NCI-H748 treated with DMSO at 0.1 percent for 48 hours (cell line): ENCODE measurements around the gene ORC6.
"Not testable (repeated sequence)": the region's sequence is repeated elsewhere in the genome, so short reads cannot be mapped to it uniquely, and the experiment has no call there.

Experiments used
- DNase-seq: peaks from one replicate; lab custom pipeline; 2025; lab: John Stamatoyannopoulos, UW

ORC6 gene, protein sequence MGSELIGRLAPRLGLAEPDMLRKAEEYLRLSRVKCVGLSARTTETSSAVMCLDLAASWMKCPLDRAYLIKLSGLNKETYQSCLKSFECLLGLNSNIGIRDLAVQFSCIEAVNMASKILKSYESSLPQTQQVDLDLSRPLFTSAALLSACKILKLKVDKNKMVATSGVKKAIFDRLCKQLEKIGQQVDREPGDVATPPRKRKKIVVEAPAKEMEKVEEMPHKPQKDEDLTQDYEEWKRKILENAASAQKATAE

DNA sequence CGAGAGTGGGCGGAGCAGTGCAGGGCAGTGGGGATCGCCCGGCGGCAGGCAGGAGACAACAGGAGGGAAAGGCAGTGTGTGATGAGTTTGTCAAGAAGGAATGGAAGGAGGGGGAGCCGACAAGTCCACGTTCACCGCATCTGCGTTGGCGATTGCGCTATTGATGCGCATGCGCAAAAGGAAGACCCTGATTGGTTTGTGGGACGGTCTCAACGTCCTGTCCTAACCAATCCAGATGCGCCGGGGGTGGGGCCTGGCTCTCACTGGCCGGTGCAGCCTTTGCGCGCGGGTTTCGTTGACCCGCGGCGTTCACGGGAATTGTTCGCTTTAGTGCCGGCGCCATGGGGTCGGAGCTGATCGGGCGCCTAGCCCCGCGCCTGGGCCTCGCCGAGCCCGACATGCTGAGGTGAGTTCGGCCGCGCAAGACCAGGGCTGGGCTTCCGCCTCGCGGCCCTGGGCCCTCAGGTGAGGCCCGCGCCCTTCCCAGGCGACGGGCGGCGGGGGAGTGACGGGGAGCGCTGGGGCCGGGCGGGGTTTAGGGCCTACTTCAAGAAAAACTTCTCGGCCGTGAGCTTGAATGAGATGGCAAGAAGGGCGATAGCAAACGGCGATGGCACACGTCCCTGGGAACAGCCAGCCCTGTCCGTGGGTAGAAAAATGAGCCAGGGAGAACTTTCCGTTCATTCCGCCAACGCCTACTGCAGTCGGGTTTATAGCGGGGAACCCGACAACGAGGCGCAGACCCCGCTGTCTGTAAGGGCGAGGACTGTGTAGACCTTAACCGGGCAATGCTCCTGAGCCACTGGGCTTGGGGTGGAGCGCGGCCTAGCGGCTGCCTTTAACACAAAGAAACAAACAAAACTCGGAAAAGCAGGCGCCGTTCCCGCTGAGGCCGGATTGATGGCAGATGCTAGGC lies at the start of gene ORC6:
Gene ORC6 (plus strand): TSS at position 295 of the 916 bp plus-strand sequence. CDS start 47 bp downstream, at position 342.
- peak; percentile 91 for DNase-seq

DNA sequence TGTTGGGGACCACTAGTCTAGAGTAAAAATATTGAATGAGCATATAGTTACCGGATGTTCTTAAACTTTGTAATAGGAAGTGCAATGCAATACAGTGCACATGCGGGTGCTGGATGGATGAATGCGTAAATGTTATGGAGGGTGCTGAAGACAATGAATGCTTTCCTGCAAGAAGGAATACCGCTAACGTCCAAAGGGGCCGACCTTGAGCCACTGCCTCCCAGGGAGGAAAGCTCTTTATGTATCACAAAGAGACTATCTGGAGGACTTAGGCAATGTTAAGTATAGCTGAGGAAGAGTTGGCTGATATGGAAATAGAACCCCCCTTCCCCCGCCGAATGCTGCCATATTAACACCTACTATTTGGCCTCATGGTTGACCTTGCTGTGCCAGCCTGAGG lies 40.8 kb upstream of the ORC6 start:
- no peak for DNase-seq

DNA sequence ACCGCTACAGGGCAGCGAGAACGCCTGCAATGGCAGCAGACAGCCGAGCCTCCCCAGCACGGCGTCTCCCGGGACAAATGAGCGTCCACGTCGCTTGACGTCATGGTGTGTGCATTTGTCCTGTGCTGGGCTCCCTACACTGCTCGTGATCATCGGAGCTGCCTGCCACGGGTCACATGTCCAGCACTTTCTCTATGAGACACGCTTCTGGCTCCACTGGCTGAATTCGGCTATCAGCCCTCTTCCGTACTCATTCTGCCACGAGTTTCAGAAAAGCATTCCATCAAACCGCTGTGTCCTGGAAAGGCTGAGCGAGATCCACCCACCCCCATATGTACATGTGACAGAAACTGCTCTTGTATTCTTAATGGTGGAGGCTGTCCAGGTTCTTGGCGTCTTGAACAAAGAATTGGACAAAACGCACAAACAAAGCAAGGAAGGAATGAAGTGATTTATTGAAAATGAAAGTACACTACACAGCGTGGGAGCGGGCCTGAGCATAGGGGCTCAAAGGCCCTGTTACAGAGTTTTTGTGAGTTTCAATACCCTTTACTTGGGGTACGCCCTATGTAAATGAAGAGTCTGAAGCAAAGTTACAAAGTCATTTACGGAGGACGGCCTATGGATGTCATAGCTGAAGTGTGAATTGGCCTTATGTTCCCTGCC lies 39.7 kb upstream of the ORC6 start:
- no peak for DNase-seq

DNA sequence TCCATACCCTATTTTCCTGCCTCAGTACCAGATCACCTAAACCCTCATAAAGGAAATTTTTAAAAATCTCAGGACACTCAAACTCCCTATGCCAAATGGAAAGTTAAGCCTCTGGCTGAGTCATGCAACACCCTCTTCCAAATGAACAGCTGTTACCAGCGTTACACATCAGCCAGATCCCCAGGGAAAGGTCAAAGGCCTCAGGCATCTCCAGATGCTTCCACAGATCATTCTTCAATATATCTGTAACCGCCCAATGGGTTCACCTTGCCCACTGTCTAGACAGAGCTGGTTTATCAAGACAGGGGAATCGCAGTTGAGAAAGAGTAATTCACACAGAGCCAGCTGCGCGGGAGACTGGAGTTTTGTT lies 39.2 kb upstream of the ORC6 start:
- DNase-seq = no peak

DNA sequence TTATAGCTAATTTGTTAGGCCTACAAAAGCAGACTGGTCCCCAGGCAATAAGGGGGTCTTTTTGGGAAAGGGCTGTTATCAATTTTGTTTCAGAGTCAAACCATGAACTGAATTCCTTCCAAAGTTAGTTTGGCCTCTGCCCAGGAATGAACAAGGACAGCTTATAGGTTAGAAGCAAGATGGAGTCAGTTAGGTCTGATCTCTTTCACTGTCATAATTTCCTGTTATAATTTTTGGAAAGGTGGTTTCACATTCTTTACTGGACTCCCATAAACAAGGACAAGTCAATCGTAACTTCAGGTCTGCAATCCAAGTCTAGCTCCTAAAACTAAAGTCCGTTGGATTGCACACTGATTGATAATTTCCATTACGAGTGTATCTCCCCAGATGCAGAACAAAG lies 38.2 kb upstream of the ORC6 start:
- DNase-seq = no peak

DNA sequence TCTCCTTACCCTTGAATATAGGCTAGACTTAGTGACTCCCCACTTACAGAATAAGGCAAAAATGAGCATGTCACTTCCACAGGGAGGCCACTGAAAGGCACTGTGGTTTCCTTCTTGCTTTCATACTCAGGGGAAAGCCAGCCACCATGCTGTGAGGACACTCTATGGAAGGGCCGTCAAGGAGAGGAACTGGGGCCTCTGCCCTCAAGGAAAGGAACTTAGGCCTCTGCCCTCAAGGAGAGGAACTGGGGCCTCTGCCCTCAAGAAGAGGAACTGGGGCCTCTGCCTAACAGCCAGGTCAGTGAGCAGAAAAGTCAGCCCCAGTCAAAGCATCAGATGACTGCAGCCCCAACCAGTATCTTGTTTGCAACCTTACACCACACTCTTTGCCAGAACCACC lies 30.5 kb upstream of the ORC6 start:
- no peak for DNase-seq

DNA sequence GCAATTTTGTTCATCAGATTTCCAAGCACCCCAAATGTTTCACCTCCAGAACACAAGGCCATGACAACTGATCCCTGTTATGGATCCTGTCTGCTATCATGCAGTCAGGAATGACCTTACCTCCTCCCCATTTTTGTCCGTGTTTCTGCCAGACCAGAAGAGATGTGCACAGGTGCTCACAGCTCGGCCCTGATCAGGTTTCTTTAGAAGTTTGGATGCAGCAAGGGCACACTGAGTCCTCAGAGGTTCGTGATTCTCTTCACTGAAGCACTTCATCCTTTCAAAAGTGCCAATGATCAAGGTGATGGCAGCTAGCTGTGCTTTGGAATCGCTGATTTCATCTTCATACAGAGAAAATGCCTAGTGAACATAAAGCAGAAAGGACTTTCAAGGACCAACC lies 27.3 kb upstream of the ORC6 start:
- no peak for DNase-seq

DNA sequence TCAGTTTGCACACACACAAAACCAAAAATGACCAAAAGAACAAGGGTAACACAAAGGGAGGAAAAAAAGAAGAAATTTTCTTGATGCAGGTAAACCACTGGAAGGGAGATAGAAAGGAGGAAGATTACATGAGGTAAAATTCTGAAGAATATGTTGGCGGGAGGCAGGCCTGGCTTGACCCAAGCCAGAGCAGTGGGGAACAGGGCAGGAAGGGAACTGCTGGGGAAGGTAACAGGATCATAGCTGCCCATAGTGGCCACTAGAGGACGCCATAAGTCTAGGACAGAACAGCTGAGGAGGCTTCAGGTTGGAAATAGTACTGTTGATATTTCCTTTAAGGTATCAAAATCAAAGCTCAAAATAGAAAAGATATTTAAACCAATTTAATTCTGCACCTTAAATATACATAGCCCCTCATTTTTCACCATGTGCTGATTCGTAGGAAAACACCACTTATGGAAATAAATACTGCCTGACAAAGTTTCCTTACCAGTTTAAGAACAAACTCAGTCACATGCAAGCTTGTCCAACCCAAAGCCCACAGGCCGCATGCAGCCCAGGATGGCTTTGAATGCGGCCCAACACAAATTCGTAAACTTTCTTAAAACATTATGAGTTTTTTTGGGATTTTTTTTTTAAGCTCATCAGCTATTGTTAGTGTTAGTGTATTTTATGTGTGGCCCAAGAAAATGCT lies 16.0 kb upstream of the ORC6 start:
- DNase-seq = peak; percentile 46

DNA sequence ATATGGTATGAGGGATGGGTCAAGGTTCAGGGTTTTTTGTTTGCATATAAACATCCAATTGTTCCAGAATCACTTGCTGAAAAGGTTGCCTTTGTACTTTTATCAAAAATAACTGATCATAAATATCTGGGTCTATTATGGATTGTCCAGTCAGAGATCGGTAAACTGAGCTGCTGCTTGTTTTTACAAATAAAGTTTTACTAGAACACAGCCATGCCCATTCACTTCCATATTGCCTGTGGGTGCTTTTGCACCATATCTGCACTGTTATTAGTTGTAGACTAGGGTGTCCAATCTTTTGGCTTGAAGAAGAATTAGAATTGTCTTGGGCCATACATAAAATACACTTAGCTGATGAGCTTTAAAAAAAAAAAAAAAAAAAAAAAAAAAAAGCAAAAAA lies 11.5 kb upstream of the ORC6 start:
- DNase-seq = not testable (repeated sequence)

DNA sequence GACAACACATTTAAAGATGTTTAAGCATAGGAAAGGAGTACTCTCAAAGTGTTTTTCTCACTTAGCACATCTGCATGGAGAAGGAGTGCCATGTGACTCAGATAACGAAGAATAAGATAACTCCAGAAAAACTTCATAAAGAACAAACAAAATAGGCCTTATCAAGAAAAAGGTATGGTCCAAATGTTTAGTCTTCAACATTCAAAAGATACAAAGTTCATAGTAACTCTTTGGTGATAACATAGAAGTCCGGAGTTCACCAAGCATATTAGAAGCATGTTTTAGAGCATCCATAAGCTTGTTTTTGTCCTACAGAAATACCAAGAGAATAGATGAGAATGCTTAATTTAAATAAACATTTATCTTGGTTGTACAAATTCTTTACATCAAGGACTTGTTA lies 7.6 kb upstream of the ORC6 start:
- not testable (repeated sequence) for DNase-seq

DNA sequence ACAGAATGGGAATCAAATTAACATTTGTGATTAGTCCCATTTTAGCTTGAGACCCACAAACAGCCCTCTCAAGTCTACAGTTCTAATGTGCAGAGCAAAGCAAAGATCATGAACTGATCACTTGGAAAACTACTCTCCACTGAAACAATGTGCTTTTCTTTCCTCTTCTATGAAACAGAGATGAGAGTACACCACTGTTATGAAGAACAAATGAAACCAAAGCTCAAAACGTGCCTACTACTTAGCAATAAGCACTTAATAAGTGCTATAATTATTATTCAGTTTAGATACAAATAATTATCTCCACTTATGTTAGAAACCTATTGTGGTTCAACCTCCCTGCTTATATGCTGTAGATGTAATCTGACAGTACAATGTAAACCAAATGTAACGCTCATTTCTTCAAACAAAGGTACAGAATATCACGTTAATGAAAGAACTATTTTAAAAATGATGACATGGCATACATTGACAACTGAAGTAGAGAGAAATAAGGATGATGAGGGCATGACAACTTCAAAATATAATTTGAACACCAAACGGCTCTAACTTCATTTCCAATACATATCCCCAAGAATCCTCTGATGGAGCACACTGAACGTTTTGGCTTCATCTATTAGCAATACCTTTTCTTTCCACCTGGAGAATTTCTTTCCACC lies 2.5 kb upstream of the ORC6 start:
- DNase-seq = no peak

DNA sequence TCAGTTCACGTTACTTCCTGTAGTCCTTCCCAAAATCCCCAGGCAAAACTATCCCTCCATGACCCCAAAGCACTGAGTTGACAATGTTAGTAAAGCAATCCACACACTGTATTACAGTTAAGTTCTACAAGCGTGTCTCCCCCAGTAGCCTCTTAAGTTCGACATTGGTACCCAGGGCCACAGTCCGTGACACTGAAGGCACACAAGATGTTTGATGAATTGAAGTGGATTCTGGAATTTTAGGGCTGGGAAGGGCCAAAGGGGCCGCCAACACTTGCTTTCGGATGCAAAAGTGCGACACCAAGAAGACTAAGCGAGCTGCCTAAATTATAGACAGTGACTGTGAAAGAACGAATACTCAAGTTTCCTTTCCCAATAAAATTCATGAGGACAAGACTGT lies 2.0 kb upstream of the ORC6 start:
- DNase-seq = no peak

DNA sequence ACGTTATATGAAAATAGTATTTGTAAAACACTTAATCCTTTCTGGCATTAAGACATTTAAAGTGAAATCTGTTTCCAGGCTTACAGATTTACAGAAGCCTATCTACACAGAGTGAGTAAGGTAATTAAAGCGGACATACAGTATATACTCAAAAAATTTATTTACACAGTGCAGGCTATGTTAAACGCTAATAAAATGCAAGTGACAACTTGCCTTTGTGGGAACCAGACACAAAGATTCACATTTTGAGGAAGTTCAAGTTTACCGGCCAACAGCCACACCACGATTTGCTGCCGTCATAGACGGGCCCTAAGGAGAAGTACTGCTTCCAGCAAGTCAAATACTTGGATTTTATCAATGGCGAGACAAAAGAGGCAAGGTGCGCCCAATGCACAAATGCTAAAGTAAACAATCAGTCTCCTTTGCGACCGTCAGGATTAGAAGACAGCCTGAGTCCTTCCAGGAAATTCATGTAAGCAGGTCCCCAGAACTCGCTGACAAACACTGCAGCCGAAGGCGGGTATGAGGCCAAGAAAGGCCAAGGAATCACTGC lies 1.3 kb upstream of the ORC6 start:
- peak; percentile 32 for DNase-seq

DNA sequence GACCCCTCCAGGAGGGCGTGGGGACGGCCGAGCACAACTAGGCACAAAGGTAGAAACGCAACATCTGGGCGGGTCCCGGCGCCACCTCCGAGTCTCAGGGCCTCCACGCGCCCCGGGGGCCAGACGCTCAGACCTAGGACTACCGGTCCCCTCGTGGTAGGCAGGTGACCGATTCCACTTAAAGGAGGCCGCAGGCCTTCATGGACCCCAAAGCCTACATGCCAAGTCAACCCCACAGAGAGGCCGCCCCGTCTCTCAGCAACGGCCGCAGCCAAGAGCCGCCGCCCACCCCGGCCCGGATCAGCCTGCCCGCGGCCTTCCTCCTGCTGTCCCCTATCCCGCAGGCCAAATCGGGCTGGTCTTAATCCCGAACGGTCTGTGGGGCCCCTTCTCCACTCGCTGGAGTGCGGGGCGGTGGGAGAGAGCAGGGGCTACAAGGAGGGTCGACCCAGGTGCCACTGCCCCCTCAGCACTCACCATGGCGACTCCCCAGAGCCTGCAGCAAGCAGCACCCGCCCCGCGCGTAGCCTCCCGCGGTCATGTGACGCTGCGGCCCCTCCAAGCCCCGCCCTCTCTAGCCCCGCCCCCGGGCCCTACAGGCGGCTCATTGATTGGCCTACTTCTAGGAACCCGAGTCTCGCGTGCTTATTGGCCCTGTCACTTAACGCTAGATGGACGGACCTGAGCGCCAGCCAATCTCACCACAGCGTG lies 650 bp upstream of the ORC6 start, which contains the start of gene VPS35:
Gene VPS35 (minus strand): TSS at position 525 of the 711 bp plus-strand sequence. CDS start 45 bp downstream, at position 480.
- DNase-seq = peak; percentile 91

DNA sequence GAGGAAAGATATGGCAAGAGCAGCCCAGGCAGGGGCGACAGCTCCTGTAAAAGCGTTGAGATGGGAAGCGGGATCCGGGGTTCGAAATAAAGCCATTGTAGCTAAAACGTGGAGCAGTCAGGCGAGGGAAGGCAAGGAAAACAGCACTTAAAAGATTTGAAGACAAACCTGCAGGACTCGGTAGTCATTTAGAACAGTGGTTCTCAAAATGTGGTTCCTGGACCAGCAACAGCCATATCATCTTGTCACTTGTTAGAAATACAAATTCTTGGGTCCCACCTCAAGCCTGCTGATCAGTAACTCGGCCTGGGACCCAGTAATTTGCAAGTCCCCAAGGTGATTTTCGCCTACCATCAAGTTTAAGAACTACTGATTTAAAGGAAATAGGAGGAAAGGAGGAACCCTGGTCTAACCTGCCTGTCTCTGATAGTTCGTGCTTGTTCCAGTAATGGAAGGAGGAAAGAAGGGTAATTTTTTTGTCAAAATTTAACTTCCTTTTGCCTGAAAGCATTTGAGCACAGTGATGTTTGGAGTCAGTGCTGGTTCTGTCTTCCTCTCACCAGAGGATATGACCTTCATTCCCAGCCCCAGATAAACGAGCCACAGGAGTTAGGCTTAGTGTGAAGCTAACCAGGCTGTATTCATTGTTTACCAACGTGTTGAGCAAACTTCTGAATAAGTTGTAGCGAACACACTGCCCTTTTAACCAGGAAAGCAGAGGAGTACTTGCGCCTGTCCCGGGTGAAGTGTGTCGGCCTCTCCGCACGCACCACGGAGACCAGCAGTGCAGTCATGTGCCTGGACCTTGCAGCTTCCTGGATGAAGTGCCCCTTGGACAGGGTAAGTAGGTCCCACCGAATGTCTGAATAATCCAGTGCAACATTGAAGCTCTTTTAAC lies 1.1 kb downstream of the ORC6 start:
- DNase-seq = no peak

DNA sequence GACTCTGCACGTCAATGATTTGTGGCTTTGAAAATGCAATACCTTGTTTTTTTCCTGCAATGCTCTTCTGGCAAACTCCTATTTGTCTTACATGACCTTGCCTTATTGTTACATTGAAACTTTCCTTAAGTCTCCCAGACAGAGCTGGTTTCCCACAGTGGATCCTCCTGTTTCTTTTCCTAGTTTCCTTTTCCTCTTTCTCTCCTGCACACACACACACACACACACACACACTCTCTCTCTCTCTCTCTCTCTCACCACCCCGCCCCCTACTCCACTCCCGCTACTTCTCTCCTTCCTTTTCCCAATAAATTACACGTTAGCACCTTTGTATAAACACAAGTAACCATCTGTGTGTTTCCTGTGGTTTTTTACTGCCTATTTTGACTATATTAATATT lies 2.3 kb downstream of the ORC6 start:
- no peak for DNase-seq

DNA sequence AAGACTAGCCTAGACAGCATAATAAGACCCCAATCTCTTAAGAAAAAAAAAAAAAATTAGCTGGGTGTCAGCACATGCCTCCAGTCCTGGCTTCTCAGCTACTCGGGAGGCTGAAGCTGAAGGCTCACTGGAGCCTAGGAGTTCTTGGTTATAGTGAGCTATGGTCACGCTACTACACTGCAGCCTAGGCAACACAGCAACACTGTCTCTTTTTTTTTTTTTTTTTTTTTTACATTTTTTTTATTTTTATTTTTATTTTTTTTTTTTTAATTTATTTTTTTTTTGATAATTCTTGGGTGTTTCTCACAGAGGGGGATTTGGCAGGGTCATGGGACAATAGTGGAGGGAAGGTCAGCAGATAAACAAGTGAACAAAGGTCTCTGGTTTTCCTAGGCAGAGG lies 4.1 kb downstream of the ORC6 start:
- DNase-seq = no peak

DNA sequence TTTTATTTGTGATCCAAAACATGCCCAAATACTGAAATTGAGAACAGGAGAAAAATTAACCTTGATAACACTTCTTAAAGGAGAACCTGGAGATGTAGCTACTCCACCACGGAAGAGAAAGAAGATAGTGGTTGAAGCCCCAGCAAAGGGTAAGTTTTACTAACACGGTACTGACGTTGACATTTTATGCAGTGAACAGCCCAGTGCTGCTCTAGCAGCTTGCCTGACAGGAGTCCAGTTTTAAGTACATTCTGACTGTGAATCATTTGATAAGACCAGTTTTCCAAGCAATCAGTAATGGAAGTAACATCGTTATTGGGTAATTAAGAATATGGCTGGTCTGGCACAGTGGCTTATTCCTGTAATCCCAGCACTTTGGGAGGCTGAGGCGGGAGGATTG lies 6.5 kb downstream of the ORC6 start:
- DNase-seq = no peak

DNA sequence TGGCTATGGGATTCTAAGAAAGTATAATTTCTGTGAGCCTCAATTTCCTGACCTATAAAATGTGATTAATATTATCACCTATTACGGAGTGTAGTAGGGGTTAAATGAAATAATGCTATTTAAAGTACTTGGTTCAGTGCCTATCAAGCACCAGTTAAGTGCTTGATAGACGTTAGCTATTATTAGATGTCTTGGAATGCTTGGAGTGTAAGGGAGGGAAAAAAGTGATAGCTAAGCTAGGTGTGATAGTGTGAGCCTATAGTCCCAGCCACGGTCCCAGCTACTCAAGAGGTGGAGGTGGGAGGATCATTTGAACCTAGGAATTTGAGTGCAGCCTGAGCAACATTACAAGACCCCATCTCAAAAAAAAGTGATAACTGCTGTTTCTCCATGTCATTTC lies 7.5 kb downstream of the ORC6 start:
- no peak for DNase-seq

DNA sequence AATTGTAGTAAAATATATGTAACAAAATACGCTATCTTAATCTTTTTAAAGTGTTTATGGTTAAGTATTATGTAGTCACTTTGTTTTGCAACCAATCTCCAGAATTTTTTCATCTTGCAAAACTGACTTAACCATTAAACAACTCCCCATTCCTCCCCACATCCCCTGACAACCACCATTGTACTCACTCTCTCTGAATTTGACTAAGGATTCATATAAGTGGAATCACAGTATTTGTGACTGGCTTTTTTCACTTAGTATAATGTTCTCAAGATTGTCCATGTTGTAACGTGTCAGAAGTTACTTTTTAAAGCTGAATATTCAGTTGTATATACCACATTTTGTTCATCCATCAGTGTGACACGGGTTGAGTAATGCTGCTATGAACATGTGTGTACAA lies 10.6 kb downstream of the ORC6 start:
- no peak for DNase-seq
